AG09319 (cell line): ENCODE results near the gene COA6.

Experiments
- DNase-seq: peaks from one replicate; pipeline ENCODE4 v3.0.0-alpha.2; 2010; ENCODE audit warnings: low read depth; ENCODE audit errors: extremely low read depth
- TF ChIP-seq, protein P1 (sequence below): IDR thresholded peaks from 2 replicates; pipeline ENCODE4 v1.5.1; 2011; ENCODE audit warnings: low read depth, mild to moderate bottlenecking, inconsistent platforms, low read length, moderate library complexity

The COA6 gene, protein sequence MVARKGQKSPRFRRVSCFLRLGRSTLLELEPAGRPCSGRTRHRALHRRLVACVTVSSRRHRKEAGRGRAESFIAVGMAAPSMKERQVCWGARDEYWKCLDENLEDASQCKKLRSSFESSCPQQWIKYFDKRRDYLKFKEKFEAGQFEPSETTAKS

DNA sequence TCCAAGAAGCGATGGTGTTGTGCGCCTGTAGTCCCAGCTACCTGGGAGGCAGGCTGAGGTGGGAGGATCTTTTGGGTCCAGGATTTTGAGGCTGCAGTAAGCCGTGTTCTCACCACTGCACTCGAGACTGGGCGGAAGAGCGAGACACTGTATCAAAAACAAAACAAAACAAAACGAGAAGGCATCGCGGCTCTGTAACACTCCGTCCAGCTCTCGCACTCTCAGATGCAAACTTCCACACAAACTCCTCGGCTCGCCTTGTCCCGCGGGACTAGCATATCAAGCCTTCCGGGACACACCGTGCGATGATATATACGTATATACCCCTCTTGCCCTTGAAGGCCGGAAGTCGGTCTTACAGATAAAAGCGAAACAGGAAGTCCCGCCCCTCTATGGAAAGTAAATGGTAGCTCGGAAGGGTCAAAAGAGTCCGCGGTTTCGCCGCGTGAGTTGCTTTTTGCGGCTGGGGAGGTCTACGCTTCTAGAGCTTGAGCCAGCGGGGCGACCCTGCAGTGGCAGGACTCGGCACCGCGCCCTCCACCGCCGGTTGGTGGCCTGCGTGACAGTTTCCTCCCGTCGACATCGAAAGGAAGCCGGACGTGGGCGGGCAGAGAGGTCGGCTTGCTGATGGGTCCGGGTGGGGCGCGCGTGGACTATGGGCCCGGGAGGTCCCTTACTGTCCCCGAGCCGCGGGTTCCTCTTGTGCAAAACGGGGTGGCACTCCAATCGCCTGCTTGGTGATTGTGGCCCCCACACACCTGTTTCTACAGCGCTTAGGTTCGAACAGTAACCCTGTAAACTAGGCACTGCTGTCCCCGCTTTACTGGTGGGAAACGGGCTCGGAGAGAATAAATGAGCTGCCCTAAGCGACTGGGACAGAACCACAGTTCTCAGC lies at the start of gene COA6:
TSS of gene COA6 (plus strand) at position 393 of the 895 bp plus-strand sequence. CDS start at position 404, 11 bp downstream.
- TF ChIP-seq, protein P1, sequence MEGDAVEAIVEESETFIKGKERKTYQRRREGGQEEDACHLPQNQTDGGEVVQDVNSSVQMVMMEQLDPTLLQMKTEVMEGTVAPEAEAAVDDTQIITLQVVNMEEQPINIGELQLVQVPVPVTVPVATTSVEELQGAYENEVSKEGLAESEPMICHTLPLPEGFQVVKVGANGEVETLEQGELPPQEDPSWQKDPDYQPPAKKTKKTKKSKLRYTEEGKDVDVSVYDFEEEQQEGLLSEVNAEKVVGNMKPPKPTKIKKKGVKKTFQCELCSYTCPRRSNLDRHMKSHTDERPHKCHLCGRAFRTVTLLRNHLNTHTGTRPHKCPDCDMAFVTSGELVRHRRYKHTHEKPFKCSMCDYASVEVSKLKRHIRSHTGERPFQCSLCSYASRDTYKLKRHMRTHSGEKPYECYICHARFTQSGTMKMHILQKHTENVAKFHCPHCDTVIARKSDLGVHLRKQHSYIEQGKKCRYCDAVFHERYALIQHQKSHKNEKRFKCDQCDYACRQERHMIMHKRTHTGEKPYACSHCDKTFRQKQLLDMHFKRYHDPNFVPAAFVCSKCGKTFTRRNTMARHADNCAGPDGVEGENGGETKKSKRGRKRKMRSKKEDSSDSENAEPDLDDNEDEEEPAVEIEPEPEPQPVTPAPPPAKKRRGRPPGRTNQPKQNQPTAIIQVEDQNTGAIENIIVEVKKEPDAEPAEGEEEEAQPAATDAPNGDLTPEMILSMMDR = no peak
- DNase-seq = peak; percentile 85

- TF ChIP-seq, protein P1 = no peak
- DNase-seq = no peak
Measured at GRCh38 chr1:234324821-234325220, 48.4 kb upstream of the COA6 start.

- DNase-seq = no peak
- TF ChIP-seq, protein P1 = no peak
Measured at GRCh38 chr1:234325878-234326496, 47.3 kb upstream of the COA6 start.

DNA sequence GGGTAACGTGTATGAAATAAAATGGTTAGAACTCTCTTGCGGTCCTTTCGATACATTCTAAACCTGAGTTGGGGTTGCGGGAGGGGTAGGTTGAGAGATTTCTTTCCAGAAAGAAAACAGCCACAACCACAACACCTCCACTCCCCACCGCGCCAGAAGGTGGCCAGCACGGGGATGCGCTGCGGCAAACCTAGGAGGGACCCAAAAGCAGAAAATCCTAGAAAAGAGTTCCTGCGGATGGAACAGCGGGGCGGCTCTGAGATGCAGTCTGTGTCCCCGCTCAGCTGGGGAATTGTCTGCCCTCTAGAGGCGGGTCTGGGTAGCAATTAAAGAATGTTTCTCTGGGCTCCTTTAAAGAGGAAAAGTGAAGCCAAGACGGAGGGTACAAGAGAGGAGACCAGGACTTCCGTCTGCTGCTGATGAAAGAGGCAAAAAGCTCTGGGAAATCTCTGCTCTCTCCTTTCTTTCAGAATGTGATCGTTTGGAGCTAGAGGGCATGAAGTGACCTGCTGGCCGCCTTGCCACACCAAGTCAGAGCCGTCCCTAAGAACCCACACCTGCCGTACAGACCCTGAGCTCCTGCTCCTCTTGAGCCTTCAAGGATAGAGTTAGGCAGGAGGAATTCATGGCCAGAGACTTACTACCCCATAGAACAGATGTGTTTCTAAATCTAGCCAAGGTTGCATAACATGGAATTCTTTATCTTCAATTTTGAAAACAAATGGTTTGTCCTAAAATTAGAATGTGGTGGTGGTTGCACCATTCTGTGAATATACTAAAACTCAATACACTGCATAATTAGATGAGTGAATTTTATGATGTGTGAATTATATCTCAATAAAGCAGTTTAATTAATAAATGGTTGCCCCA lies 46.5 kb upstream of the COA6 start:
- TF ChIP-seq, protein P1 = peak; percentile 81
- DNase-seq = peak; percentile 4

DNA sequence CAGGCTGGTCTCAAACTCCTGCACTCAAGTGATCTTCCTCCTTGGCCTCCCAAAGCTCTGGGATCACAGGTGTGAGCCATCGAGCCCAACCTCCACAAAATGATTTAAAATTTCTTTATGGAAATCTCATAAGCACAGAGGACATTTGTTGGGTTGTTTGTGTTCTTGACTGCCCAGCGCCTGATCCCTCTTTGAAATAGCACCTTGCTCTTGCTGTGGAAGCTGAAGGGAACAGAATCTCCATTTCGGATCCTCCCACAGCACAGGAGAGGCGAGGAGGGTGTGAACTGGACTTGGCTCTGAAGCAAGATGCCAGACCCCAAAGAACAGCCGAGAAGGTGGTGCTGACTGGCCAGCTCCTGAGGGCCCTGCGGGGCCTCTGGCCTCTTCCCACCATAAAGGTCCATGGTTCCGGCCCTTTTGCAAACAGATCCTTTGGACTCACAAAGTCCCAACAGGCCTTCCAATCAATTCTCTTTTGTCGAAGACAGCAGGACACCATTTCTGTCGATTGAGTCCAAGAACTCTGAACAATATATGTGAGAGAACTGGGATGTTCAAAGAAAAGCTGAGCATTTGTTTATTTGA lies 45.6 kb upstream of the COA6 start:
- TF ChIP-seq, protein P1 = no peak
- no peak for DNase-seq

DNA sequence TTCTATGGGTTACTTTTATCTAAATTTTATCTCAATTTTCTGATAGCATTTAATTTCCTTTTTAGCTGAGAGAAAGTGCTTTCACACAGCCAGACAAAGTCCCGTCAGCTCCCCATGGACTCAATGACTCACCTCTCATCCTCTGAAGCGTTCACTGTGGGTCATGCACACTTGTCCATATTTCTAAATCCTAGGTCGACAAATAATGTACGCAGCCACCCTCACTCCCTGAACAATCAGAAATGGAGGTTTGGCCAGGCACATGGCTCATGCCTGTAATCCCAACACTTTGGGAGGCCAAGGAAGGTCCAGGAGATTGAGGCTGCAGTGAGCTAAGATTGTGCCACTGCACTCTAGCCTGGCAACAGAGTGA lies 42.4 kb upstream of the COA6 start:
- no peak for DNase-seq
- TF ChIP-seq, protein P1 = no peak
